WTC11 (cell line): ENCODE data around the gene LRSAM1.

ENCODE experiments used
- ESRRA ChIP-seq: sonication (generic); formaldehyde crosslinking; IDR thresholded peaks from 2 replicates; pipeline ENCODE4 v1.8.1; 2022; ENCODE audit warnings: mild to moderate bottlenecking, missing genetic modification reagents, borderline replicate concordance
- IRF2 ChIP-seq: sonication (generic); formaldehyde crosslinking; IDR thresholded peaks from 2 replicates; pipeline ENCODE4 v1.8.0; 2022; ENCODE audit warnings: low read depth, missing genetic modification reagents, borderline replicate concordance
- JUN ChIP-seq: sonication (generic); formaldehyde crosslinking; IDR thresholded peaks from 2 replicates; pipeline ENCODE4 v1.8.0; 2023; ENCODE audit warnings: mild to moderate bottlenecking, missing genetic modification reagents
- MXD4 ChIP-seq: fragments of 250-450 bp; sonication (Bioruptor Pico); IDR thresholded peaks from 2 replicates; pipeline ENCODE4 v1.8.0; 2021; ENCODE audit warnings: mild to moderate bottlenecking, moderate library complexity, borderline replicate concordance
- NFYB ChIP-seq: sonication (generic); formaldehyde crosslinking; conservative IDR thresholded peaks from 2 replicates; pipeline ENCODE4 v1.8.0; 2022; ENCODE audit warnings: low read depth, missing genetic modification reagents
- TF ChIP-seq, protein P1 (sequence below): fragments of 200-600 bp; IDR thresholded peaks from 2 replicates; pipeline ENCODE4 v1.8.0; 2022; ENCODE audit warnings: antibody characterized with exemption
- TF ChIP-seq, protein P2 (sequence below): sonication (generic); formaldehyde crosslinking; IDR thresholded peaks from 2 replicates; pipeline ENCODE4 v1.8.1; 2022; ENCODE audit warnings: low read depth, mild to moderate bottlenecking, moderate library complexity, missing genetic modification reagents, borderline replicate concordance
- TF ChIP-seq, protein P3 (sequence below): sonication (generic); formaldehyde crosslinking; IDR thresholded peaks from 2 replicates; pipeline ENCODE4 v1.8.1; 2023; ENCODE audit warnings: mild to moderate bottlenecking, missing genetic modification reagents, moderate library complexity
- TF ChIP-seq, protein P4 (sequence below): sonication (generic); formaldehyde crosslinking; IDR thresholded peaks from 2 replicates; pipeline ENCODE4 v1.8.1; 2023; ENCODE audit warnings: mild to moderate bottlenecking, missing genetic modification reagents, borderline replicate concordance
- TF ChIP-seq, protein P5 (sequence below): sonication (generic); formaldehyde crosslinking; IDR thresholded peaks from 2 replicates; pipeline ENCODE4 v1.8.1; 2023; ENCODE audit warnings: mild to moderate bottlenecking, missing genetic modification reagents
- TF ChIP-seq, protein P6 (sequence below): sonication (generic); formaldehyde crosslinking; conservative IDR thresholded peaks from 2 replicates; pipeline ENCODE4 v1.8.1; 2022; ENCODE audit warnings: mild to moderate bottlenecking, missing genetic modification reagents
- TF ChIP-seq, protein P7 (sequence below): sonication (generic); formaldehyde crosslinking; IDR thresholded peaks from 2 replicates; pipeline ENCODE4 v1.8.0; 2022; ENCODE audit warnings: missing genetic modification reagents

DNA sequence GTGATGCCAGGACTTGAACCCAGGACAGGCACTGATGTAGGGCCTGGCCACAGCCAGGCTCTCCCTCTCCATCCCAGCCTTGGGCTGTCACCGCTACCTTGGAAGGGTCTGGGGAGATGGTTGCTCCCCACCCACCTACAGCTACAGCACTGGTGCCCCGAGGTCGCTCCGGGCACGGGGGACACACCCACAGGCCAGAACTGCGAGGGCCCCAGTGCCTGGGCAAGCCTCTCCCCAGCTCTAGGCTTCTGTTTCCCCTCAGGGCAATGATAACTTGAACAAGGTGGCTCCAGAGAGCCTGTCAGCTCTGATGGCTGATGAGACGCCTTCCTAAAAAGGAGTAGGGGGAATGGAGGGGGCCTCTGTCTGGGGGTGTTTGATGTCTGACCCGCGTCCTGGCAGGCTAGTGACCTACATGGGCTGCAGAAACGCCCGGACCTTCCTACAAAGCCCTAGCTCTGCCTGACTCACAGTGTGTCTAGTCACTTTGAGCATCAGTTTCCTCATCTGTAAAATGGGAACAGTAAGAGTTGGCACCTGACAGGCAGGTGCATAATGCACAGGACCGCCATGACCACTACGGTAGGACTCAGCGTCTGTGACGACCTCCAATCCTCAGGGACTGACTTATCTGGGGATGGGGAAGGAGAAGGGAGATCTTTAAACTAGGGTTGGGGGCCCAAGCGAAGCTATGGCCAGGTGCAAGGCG, 76.4 kb downstream of the LRSAM1 start:
- TF ChIP-seq, protein P1, sequence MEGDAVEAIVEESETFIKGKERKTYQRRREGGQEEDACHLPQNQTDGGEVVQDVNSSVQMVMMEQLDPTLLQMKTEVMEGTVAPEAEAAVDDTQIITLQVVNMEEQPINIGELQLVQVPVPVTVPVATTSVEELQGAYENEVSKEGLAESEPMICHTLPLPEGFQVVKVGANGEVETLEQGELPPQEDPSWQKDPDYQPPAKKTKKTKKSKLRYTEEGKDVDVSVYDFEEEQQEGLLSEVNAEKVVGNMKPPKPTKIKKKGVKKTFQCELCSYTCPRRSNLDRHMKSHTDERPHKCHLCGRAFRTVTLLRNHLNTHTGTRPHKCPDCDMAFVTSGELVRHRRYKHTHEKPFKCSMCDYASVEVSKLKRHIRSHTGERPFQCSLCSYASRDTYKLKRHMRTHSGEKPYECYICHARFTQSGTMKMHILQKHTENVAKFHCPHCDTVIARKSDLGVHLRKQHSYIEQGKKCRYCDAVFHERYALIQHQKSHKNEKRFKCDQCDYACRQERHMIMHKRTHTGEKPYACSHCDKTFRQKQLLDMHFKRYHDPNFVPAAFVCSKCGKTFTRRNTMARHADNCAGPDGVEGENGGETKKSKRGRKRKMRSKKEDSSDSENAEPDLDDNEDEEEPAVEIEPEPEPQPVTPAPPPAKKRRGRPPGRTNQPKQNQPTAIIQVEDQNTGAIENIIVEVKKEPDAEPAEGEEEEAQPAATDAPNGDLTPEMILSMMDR: no peak
- TF ChIP-seq ESRRA (CRISPR knock-in tag): no peak
- TF ChIP-seq, protein P2, sequence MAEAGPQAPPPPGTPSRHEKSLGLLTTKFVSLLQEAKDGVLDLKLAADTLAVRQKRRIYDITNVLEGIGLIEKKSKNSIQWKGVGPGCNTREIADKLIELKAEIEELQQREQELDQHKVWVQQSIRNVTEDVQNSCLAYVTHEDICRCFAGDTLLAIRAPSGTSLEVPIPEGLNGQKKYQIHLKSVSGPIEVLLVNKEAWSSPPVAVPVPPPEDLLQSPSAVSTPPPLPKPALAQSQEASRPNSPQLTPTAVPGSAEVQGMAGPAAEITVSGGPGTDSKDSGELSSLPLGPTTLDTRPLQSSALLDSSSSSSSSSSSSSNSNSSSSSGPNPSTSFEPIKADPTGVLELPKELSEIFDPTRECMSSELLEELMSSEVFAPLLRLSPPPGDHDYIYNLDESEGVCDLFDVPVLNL: no peak
- TF ChIP-seq, protein P3, sequence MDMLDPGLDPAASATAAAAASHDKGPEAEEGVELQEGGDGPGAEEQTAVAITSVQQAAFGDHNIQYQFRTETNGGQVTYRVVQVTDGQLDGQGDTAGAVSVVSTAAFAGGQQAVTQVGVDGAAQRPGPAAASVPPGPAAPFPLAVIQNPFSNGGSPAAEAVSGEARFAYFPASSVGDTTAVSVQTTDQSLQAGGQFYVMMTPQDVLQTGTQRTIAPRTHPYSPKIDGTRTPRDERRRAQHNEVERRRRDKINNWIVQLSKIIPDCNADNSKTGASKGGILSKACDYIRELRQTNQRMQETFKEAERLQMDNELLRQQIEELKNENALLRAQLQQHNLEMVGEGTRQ (CRISPR knock-in tag): no peak
- TF ChIP-seq, protein P4, sequence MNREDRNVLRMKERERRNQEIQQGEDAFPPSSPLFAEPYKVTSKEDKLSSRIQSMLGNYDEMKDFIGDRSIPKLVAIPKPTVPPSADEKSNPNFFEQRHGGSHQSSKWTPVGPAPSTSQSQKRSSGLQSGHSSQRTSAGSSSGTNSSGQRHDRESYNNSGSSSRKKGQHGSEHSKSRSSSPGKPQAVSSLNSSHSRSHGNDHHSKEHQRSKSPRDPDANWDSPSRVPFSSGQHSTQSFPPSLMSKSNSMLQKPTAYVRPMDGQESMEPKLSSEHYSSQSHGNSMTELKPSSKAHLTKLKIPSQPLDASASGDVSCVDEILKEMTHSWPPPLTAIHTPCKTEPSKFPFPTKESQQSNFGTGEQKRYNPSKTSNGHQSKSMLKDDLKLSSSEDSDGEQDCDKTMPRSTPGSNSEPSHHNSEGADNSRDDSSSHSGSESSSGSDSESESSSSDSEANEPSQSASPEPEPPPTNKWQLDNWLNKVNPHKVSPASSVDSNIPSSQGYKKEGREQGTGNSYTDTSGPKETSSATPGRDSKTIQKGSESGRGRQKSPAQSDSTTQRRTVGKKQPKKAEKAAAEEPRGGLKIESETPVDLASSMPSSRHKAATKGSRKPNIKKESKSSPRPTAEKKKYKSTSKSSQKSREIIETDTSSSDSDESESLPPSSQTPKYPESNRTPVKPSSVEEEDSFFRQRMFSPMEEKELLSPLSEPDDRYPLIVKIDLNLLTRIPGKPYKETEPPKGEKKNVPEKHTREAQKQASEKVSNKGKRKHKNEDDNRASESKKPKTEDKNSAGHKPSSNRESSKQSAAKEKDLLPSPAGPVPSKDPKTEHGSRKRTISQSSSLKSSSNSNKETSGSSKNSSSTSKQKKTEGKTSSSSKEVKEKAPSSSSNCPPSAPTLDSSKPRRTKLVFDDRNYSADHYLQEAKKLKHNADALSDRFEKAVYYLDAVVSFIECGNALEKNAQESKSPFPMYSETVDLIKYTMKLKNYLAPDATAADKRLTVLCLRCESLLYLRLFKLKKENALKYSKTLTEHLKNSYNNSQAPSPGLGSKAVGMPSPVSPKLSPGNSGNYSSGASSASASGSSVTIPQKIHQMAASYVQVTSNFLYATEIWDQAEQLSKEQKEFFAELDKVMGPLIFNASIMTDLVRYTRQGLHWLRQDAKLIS: no peak
- TF ChIP-seq NFYB (CRISPR knock-in tag): no peak
- TF ChIP-seq, protein P5, sequence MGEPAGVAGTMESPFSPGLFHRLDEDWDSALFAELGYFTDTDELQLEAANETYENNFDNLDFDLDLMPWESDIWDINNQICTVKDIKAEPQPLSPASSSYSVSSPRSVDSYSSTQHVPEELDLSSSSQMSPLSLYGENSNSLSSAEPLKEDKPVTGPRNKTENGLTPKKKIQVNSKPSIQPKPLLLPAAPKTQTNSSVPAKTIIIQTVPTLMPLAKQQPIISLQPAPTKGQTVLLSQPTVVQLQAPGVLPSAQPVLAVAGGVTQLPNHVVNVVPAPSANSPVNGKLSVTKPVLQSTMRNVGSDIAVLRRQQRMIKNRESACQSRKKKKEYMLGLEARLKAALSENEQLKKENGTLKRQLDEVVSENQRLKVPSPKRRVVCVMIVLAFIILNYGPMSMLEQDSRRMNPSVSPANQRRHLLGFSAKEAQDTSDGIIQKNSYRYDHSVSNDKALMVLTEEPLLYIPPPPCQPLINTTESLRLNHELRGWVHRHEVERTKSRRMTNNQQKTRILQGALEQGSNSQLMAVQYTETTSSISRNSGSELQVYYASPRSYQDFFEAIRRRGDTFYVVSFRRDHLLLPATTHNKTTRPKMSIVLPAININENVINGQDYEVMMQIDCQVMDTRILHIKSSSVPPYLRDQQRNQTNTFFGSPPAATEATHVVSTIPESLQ (CRISPR knock-in tag): no peak
- no peak for TF ChIP-seq IRF2 (CRISPR knock-in tag)
- TF ChIP-seq, protein P6, sequence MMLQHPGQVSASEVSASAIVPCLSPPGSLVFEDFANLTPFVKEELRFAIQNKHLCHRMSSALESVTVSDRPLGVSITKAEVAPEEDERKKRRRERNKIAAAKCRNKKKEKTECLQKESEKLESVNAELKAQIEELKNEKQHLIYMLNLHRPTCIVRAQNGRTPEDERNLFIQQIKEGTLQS: no peak
- TF ChIP-seq MXD4 (CRISPR knock-in tag): no peak
- no peak for TF ChIP-seq JUN (CRISPR knock-in tag)
- TF ChIP-seq, protein P7, sequence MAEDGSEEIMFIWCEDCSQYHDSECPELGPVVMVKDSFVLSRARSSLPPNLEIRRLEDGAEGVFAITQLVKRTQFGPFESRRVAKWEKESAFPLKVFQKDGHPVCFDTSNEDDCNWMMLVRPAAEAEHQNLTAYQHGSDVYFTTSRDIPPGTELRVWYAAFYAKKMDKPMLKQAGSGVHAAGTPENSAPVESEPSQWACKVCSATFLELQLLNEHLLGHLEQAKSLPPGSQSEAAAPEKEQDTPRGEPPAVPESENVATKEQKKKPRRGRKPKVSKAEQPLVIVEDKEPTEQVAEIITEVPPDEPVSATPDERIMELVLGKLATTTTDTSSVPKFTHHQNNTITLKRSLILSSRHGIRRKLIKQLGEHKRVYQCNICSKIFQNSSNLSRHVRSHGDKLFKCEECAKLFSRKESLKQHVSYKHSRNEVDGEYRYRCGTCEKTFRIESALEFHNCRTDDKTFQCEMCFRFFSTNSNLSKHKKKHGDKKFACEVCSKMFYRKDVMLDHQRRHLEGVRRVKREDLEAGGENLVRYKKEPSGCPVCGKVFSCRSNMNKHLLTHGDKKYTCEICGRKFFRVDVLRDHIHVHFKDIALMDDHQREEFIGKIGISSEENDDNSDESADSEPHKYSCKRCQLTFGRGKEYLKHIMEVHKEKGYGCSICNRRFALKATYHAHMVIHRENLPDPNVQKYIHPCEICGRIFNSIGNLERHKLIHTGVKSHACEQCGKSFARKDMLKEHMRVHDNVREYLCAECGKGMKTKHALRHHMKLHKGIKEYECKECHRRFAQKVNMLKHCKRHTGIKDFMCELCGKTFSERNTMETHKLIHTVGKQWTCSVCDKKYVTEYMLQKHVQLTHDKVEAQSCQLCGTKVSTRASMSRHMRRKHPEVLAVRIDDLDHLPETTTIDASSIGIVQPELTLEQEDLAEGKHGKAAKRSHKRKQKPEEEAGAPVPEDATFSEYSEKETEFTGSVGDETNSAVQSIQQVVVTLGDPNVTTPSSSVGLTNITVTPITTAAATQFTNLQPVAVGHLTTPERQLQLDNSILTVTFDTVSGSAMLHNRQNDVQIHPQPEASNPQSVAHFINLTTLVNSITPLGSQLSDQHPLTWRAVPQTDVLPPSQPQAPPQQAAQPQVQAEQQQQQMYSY (CRISPR knock-in tag): no peak
